22Rv1 (cell line): ENCODE measurements around the gene ERN2.

ENCODE experiments used
- ZFX ChIP-seq: fragments of 450-650 bp; IDR thresholded peaks from 2 replicates; pipeline ENCODE4 v1.6.1; 2017; ENCODE audit warnings: antibody characterized with exemption, borderline replicate concordance
- TF ChIP-seq, protein P1 (sequence below): fragments of 450-650 bp; IDR thresholded peaks from 2 replicates; pipeline ENCODE4 v1.5.1; 2017; ENCODE audit warnings: mild to moderate bottlenecking

DNA sequence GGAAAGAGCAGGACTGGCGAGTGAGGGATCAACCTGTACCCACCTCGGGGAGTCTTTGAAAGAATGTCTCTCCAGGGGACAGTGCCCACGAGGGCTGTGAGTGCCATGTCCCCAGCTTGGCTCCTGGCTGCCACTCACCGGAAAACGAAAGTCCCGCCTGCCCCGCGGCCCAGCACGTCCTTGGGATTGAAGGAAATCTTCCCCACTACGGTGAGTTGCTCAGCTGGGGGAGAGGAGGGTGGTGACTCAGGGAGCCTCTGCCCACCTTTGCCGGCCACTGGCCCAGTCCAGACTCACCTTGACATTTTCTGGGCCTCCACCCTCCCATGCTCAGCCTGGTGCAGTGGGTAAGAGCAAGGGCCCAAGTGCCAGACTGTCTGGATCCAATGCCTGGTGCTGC is 17.3 kb downstream of the ERN2 start:
- TF ChIP-seq, protein P1, sequence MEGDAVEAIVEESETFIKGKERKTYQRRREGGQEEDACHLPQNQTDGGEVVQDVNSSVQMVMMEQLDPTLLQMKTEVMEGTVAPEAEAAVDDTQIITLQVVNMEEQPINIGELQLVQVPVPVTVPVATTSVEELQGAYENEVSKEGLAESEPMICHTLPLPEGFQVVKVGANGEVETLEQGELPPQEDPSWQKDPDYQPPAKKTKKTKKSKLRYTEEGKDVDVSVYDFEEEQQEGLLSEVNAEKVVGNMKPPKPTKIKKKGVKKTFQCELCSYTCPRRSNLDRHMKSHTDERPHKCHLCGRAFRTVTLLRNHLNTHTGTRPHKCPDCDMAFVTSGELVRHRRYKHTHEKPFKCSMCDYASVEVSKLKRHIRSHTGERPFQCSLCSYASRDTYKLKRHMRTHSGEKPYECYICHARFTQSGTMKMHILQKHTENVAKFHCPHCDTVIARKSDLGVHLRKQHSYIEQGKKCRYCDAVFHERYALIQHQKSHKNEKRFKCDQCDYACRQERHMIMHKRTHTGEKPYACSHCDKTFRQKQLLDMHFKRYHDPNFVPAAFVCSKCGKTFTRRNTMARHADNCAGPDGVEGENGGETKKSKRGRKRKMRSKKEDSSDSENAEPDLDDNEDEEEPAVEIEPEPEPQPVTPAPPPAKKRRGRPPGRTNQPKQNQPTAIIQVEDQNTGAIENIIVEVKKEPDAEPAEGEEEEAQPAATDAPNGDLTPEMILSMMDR = no peak
- no peak for TF ChIP-seq ZFX
